Measurements from ENCODE around the gene SESN1.
"Not testable (repeated sequence)": the region's sequence is repeated elsewhere in the genome, so short reads cannot be mapped to it uniquely, and the experiment has no call there.

The SESN1 gene

GRCh38 chr6:108983151-108983550 is 111.5 kb downstream of the SESN1 start:
- no peaks in the 10 kb centered on the region for H3K4me1 Mint-ChIP-seq
- no peak for DNase-seq
- H3K27ac Mint-ChIP-seq = no peak overlapping the region
- H3K9me3 Mint-ChIP-seq = peaks cover 32% of the 10 kb centered on the region
- TF ChIP-seq CTCF (IDR thresholded peaks at IDR 0.05) = no peak
- H3K27me3 Mint-ChIP-seq (ENCODE audit: low read depth, poor library complexity) = peaks cover 3% of the 10 kb centered on the region
- H3K4me3 Mint-ChIP-seq = no peak overlapping the region
- H3K36me3 Mint-ChIP-seq (ENCODE audit: low read depth) = peaks cover 20% of the 10 kb centered on the region

GRCh38 chr6:108982154-108983113 is 112.2 kb downstream of the SESN1 start:
- no peak overlapping the region for H3K27ac Mint-ChIP-seq
- H3K4me1 Mint-ChIP-seq = no peaks in the 10 kb centered on the region
- H3K36me3 Mint-ChIP-seq (ENCODE audit: low read depth) = peaks cover 18% of the 10 kb centered on the region
- peaks cover 39% of the 10 kb centered on the region for H3K9me3 Mint-ChIP-seq
- TF ChIP-seq CTCF (IDR thresholded peaks at IDR 0.05) = no peak
- H3K4me3 Mint-ChIP-seq = no peak overlapping the region
- H3K27me3 Mint-ChIP-seq (ENCODE audit: low read depth, poor library complexity) = peaks cover 3% of the 10 kb centered on the region
- no peak for DNase-seq

- Mint-ChIP-seq H3K36me3 (ENCODE audit: low read depth) (peaks cover 22% of the 10 kb centered on the region), H3K9me3 (peaks cover 54% of the 10 kb centered on the region)
- not testable (repeated sequence) for H3K4me1 Mint-ChIP-seq; H3K27ac Mint-ChIP-seq; DNase-seq; H3K4me3 Mint-ChIP-seq; H3K27me3 Mint-ChIP-seq (ENCODE audit: low read depth, poor library complexity)
Measured at GRCh38 chr6:108978638-108979037, 116.0 kb downstream of the SESN1 start.

GRCh38 chr6:108974201-108974600 is 120.4 kb downstream of the SESN1 start:
- no peaks in the 10 kb centered on the region for H3K27me3 Mint-ChIP-seq (ENCODE audit: low read depth, poor library complexity)
- DNase-seq = no peak

GRCh38 chr6:108969776-108970175 is 124.9 kb downstream of the SESN1 start:
- Mint-ChIP-seq H3K27ac (no peak overlapping the region), H3K27me3 (ENCODE audit: low read depth, poor library complexity) (no peaks in the 10 kb centered on the region), H3K4me3 (no peak overlapping the region), H3K9me3 (no peaks in the 10 kb centered on the region), H3K4me1 (peaks cover 22% of the 10 kb centered on the region), H3K36me3 (ENCODE audit: low read depth) (no peaks in the 10 kb centered on the region)
- TF ChIP-seq CTCF (IDR thresholded peaks at IDR 0.05) = no peak
- no peak for DNase-seq

More at GRCh38 chr6:108974201-108974600, 120.4 kb downstream of the SESN1 start:
- peaks cover 29% of the 10 kb centered on the region for H3K9me3 Mint-ChIP-seq
- no peak for TF ChIP-seq CTCF (IDR thresholded peaks at IDR 0.05)
- H3K36me3 Mint-ChIP-seq (ENCODE audit: low read depth) = peaks cover 8% of the 10 kb centered on the region
- H3K4me3 Mint-ChIP-seq = no peak overlapping the region
- H3K27ac Mint-ChIP-seq = no peak overlapping the region
- H3K4me1 Mint-ChIP-seq = no peaks in the 10 kb centered on the region

GRCh38 chr6:108968325-108969316 is 126.0 kb downstream of the SESN1 start:
- no peaks in the 10 kb centered on the region for H3K9me3 Mint-ChIP-seq
- no peak for DNase-seq
- no peak for TF ChIP-seq CTCF (IDR thresholded peaks at IDR 0.05)
- no peaks in the 10 kb centered on the region for H3K36me3 Mint-ChIP-seq (ENCODE audit: low read depth)
- no peak overlapping the region for H3K27ac Mint-ChIP-seq
- H3K4me1 Mint-ChIP-seq = peaks cover 22% of the 10 kb centered on the region
- peaks cover 3% of the 10 kb centered on the region for H3K27me3 Mint-ChIP-seq (ENCODE audit: low read depth, poor library complexity)
- H3K4me3 Mint-ChIP-seq = no peak overlapping the region

Measured in nephron progenitor cell (in vitro differentiated cells).